ENCODE data around the gene CDH23. TPM values are rescaled to one million over a fixed set of nuclear protein-coding genes. Genes with fewer than 3 reads are reported as not detected.

CDH23 gene
- total and polyA plus RNA-seq, 9 of the 15 experiments (the other 6 are each of a cell fraction or from before 2014, with no cell fraction given) = 0.18 to 1.2 (median 0.47) TPM

- no peak for TF ChIP-seq CBX1 (IDR thresholded peaks at IDR 0.05; ENCODE audit: low read depth)
- no peak for TF ChIP-seq HINFP (tag; conservative IDR thresholded peaks at IDR 0.05; ENCODE audit: low read depth)
- TF ChIP-seq TAF15 (IDR thresholded peaks at IDR 0.05; ENCODE audit: low read depth, low read length) = no peak
- TF ChIP-seq SREBF2 (CRISPR knock-in tag; IDR thresholded peaks at IDR 0.05) = no peak
- TF ChIP-seq MYBL2 (IDR thresholded peaks at IDR 0.05; ENCODE audit: low read depth) = no peak
- no peak for TF ChIP-seq MYBL2 (CRISPR knock-in tag; IDR thresholded peaks at IDR 0.05; ENCODE audit: borderline replicate concordance)
- 0 out of 2 replicates have a peak, but pooled peaks have one; percentile 31 for TF ChIP-seq ARID4B (CRISPR knock-in tag; IDR thresholded peaks at IDR 0.05)
- no peak for TF ChIP-seq SIX5 (IDR thresholded peaks at IDR 0.05; ENCODE audit: borderline replicate concordance in 1 of 2, insufficient read depth in 1 of 2, low read depth in 1 of 2, low read length in 2 of 2)
- no peak for TF ChIP-seq PPARD (CRISPR knock-in tag; IDR thresholded peaks at IDR 0.05)
- no peak for TF ChIP-seq STAG1 (CRISPR knock-in tag; IDR thresholded peaks at IDR 0.05; ENCODE audit: borderline replicate concordance)
- TF ChIP-seq ARID1B (IDR thresholded peaks at IDR 0.05) = no peak
- TF ChIP-seq GTF2A2 (tag; IDR thresholded peaks at IDR 0.05) = no peak
- TF ChIP-seq GATAD2B (IDR thresholded peaks at IDR 0.05; ENCODE audit: borderline replicate concordance) = no peak
- TF ChIP-seq EP400 (IDR thresholded peaks at IDR 0.05) = no peak
- TF ChIP-seq NCOA2 (IDR thresholded peaks at IDR 0.05; ENCODE audit: partially characterized antibody in 2 of 2) = no peak
- TF ChIP-seq PRDM10 (IDR thresholded peaks at IDR 0.05; ENCODE audit: partially characterized antibody) = no peak
- no peak for TF ChIP-seq SREBF1 (IDR thresholded peaks at IDR 0.05; ENCODE audit: borderline replicate concordance, low read depth, low read length)
These were observed 351.1 kb downstream of the CDH23 start (continued) for GRCh38 chr10:71747551-71748523.
